Effector memory CD4-positive, alpha-beta T cell (primary cell): Measurements from ENCODE around the gene KCNIP2.

Source experiments
- DNase-seq, 3 donors: peaks; one replicate each; pipeline ENCODE4 v3.0.0-alpha.2; 2020
- H3K27ac ChIP-seq: 2 replicates; pipeline ENCODE4 v1.7.0; 2013; ENCODE audit warnings: mild to moderate bottlenecking, low read length, moderate library complexity; ENCODE audit not compliant: insufficient read depth, poor library complexity, severe bottlenecking
- H3K27me3 ChIP-seq: replicated peaks from 2 replicates; pipeline ENCODE4 v1.7.0; 2013; ENCODE audit warnings: mild to moderate bottlenecking, low read length; ENCODE audit not compliant: insufficient read depth, control insufficient read depth, poor library complexity, severe bottlenecking
- H3K36me3 ChIP-seq: 2 replicates; pipeline ENCODE4 v1.7.0; 2013; ENCODE audit warnings: mild to moderate bottlenecking, low read length, moderate library complexity; ENCODE audit not compliant: control insufficient read depth, insufficient read depth
- H3K4me1 ChIP-seq: 2 replicates; pipeline ENCODE4 v1.7.0; 2013; ENCODE audit warnings: low read length, mild to moderate bottlenecking; ENCODE audit not compliant: control insufficient read depth, insufficient read depth, poor library complexity, severe bottlenecking
- H3K4me3 ChIP-seq: 2 replicates; pipeline ENCODE4 v1.7.0; 2013; ENCODE audit warnings: low read length, low read depth, mild to moderate bottlenecking; ENCODE audit not compliant: insufficient read depth, poor library complexity, severe bottlenecking
- H3K9me3 ChIP-seq: 2 replicates; pipeline ENCODE4 v1.7.0; 2013; ENCODE audit warnings: mild to moderate bottlenecking, low read length, moderate library complexity; ENCODE audit not compliant: control insufficient read depth
- total RNA-seq, 3 donors: gene quantifications; one replicate each; lab custom pipeline; 2026; lab: John Stamatoyannopoulos, UW

The KCNIP2 gene
- total RNA-seq: 0.69 to 1.6 (median 1.5) reads per million in 3 donors

- peak; percentile 34 to 64 (median 59) for DNase-seq
- peaks cover 11% of the 10 kb centered on the region for H3K36me3 ChIP-seq
- no peaks in the 10 kb centered on the region for H3K9me3 ChIP-seq
- H3K4me1 ChIP-seq: peaks cover 29% of the 10 kb centered on the region
- no peaks in the 10 kb centered on the region for H3K27me3 ChIP-seq
- H3K27ac ChIP-seq: no peak within 1 kb of the TSS
- H3K4me3 ChIP-seq: peak within 1 kb of the TSS; percentile 40
These were observed at the start of gene KCNIP2 for GRCh38 chr10:101843032-101844021. TSS of gene KCNIP2 (minus strand) at chr10:101843800. CDS start at chr10:101843568, 232 bp downstream.

DNA sequence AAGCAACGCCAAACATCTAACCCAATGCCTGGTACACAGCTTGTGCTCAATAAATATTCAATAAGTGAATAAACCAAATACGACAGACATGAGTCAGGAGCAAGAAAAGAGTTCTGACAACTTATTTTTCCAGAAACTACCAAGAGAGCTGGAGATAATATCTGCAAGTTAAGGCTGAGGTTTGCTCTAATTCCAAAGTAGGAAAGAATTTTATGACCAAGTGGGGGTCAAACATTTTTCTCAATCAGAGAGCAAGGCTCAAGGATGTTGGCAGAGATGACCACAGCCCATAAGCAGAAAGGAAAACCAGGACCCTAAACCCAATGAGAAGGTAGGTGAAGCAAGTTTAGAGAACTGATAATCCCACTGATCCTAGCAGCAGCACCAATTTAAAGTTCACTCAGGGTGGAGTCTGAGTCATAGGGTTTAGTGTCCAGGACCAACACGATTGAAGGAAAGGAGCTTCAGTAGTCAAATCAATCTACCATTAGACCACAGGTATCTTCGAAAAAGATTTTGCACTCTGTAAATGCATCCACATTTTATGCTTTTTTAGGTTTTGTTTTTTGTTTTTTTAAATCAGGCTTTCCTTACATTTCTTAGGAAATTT, 49.3 kb upstream of the KCNIP2 start:
- no peaks in the 10 kb centered on the region for H3K27me3 ChIP-seq
- H3K9me3 ChIP-seq: no peaks in the 10 kb centered on the region
- H3K4me1 ChIP-seq: no peaks in the 10 kb centered on the region
- no peaks in the 10 kb centered on the region for H3K36me3 ChIP-seq
- no peak overlapping the region for H3K27ac ChIP-seq
- no peak overlapping the region for H3K4me3 ChIP-seq
- DNase-seq: no peak

DNA sequence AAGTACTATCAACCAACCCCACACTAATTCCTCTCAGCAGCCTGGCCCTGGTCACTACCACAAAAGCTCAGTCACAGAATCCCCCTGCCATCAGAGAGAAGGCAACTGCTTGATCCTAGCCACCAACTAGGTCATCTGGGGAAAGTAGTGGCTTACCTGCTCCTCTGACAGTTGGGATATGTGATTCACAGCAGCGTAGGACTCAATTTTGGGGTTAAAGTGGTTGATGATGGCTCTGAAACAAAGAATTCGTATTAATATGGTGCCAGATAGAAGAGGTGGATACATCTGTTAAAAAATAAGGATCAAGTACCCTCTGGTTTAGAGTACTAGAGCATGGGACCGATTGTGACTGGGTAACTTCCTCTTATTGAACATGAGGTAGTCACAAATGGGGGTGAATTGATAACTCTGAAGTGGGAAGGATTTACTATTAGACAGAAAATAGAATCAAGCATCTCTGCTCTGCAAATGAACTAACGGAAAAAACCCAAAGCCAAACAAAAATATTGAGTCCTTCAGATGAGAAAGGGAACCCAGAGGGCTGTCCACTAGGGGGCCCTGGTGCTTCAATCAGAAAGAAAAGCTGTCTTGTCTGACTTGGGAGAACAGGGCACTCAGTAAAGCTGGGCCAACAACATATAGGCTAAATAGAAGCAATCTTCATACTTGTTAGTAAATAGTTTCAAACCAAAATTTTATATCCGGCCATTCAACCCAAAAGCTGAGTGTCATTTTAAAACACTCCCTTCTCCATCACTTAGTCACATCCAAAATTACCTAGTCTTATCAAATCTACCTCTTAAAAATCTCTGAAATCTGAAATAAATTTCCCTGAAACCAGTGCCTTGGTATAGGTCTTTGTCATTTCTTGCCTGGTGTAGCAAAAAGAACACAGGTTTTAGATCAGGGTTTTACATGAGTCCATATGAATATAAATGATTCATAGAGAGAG, 45.9 kb upstream of the KCNIP2 start:
- H3K27ac ChIP-seq: no peak overlapping the region

DNA sequence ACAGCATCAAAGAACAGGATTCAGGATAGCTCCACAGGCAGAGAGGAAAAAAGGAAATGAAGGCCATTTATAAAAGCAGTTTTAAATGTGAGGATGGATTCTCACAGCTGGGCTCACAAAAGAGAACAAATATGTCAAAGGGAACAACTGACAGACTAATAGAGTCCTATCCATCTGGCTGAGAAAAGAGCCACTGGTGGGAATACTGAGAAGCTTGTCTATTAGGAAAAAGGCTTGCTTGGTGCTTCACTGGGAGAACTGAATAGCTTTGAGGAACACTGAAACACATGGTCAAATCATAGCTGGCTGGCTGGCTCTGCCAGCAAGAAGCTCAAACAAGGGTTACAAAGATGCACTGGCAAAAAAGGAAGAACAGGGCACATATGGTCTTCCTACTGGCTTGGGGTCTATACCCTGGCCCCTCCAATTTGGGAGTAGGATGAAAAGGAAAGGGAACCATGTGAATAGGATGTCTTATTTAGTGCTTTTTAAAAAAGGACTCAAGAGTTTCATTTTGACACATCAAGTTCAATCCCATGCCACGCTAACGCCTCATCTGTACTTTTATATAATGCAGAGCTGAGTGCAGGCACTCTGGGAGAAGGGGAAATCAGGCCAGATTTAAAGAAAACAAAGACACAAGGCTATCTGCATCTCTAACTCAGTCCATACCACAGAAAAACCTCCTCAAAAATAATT, 44.8 kb upstream of the KCNIP2 start:
- H3K4me1 ChIP-seq: no peaks in the 10 kb centered on the region
- no peaks in the 10 kb centered on the region for H3K27me3 ChIP-seq
- H3K36me3 ChIP-seq: no peaks in the 10 kb centered on the region
- H3K9me3 ChIP-seq: no peaks in the 10 kb centered on the region
- no peak overlapping the region for H3K4me3 ChIP-seq
- no peak overlapping the region for H3K27ac ChIP-seq
- no peak for DNase-seq

More for the DNA sequence above, 45.9 kb upstream of the KCNIP2 start:
- DNase-seq: peak; percentile 14 to 45 (median 22)
- Histone ChIP-seq H3K9me3 (no peaks in the 10 kb centered on the region), H3K4me3 (no peak overlapping the region), H3K27me3 (no peaks in the 10 kb centered on the region), H3K36me3 (no peaks in the 10 kb centered on the region), H3K4me1 (no peaks in the 10 kb centered on the region)

GRCh38 chr10:101887775-101888174, 44.2 kb upstream of the KCNIP2 start:
- Histone ChIP-seq H3K27ac (no peak overlapping the region), H3K9me3 (no peaks in the 10 kb centered on the region), H3K27me3 (no peaks in the 10 kb centered on the region), H3K4me1 (no peaks in the 10 kb centered on the region), H3K4me3 (no peak overlapping the region), H3K36me3 (no peaks in the 10 kb centered on the region)
- DNase-seq: no peak

- no peak overlapping the region for H3K4me3 ChIP-seq
- H3K27me3 ChIP-seq: no peaks in the 10 kb centered on the region
- no peaks in the 10 kb centered on the region for H3K36me3 ChIP-seq
- no peak for DNase-seq
- no peaks in the 10 kb centered on the region for H3K4me1 ChIP-seq
- no peaks in the 10 kb centered on the region for H3K9me3 ChIP-seq
- H3K27ac ChIP-seq: no peak overlapping the region
These were observed 43.1 kb upstream of the KCNIP2 start for GRCh38 chr10:101886521-101887312.

- no peak for DNase-seq
- H3K27me3 ChIP-seq: no peaks in the 10 kb centered on the region
- no peaks in the 10 kb centered on the region for H3K9me3 ChIP-seq
- no peak overlapping the region for H3K27ac ChIP-seq
- H3K36me3 ChIP-seq: no peaks in the 10 kb centered on the region
- no peaks in the 10 kb centered on the region for H3K4me1 ChIP-seq
- no peak overlapping the region for H3K4me3 ChIP-seq
These were observed 37.6 kb upstream of the KCNIP2 start for GRCh38 chr10:101881036-101881774.

GRCh38 chr10:101880232-101880573, 36.6 kb upstream of the KCNIP2 start:
- no peak overlapping the region for H3K4me3 ChIP-seq
- no peaks in the 10 kb centered on the region for H3K9me3 ChIP-seq
- DNase-seq: no peak
- no peak overlapping the region for H3K27ac ChIP-seq
- H3K36me3 ChIP-seq: no peaks in the 10 kb centered on the region
- no peaks in the 10 kb centered on the region for H3K4me1 ChIP-seq
- no peaks in the 10 kb centered on the region for H3K27me3 ChIP-seq
